Astrocyte of the cerebellum (primary cell): ENCODE measurements around the gene TTC28.
"Not testable (repeated sequence)": the region's sequence is repeated elsewhere in the genome, so short reads cannot be mapped to it uniquely, and the experiment has no call there.

ENCODE experiments used
- DNase-seq: peaks from one replicate; pipeline ENCODE4 v3.0.0-alpha.2; 2011; ENCODE audit warnings: low read depth
- H3K4me3 ChIP-seq: 2 replicates; pipeline ENCODE4 v1.5.1; 2011; ENCODE audit warnings: mild to moderate bottlenecking, low read depth, low read length, moderate library complexity
- in situ Hi-C: cut with HindIII; loops from 2 replicates; pipeline ENCODE4 v1.10.0; 2017; ENCODE audit warnings: low sequenced_read_pairs
- TF ChIP-seq, protein P1 (sequence below): IDR thresholded peaks from 2 replicates; pipeline ENCODE4 v1.5.1; 2012; ENCODE audit warnings: low read length, low read depth, moderate library complexity, mild to moderate bottlenecking; ENCODE audit errors: missing control alignments

Gene TTC28

DNA sequence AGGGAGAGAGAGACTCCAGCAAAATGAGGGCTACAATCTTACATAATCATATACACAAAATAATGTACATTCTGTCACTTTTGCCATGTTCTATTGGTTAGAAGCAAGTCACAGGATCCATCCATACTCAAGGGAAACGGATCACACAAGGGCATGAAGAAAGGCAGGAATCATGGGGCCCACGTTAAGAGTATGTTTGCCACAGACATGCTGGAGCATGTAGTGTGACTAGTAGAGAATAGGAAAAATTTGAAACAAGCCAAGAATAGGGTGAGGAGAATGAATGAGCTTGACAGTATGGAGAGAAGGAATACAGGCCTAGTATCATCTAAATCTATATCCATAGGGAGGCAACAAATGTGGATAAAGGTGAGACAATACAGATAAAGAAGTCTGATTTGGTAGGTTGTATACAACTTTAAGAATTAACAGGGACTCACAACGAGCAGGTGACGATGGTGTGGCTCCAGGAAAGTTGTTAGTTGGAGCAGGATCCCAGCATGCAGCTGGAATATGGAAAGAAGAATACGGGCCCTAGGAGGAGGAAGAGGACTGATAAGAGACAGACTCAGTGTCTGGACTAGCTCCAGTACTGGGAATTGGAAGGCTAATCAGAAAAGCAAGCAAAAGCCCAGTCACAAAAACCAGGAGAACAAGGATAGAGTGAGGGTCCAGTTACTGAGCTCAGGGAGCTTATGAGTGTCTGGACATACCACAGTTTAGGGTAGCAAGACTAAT lies 458.8 kb downstream of the TTC28 start:
- DNase-seq = no peak
- TF ChIP-seq, protein P1, sequence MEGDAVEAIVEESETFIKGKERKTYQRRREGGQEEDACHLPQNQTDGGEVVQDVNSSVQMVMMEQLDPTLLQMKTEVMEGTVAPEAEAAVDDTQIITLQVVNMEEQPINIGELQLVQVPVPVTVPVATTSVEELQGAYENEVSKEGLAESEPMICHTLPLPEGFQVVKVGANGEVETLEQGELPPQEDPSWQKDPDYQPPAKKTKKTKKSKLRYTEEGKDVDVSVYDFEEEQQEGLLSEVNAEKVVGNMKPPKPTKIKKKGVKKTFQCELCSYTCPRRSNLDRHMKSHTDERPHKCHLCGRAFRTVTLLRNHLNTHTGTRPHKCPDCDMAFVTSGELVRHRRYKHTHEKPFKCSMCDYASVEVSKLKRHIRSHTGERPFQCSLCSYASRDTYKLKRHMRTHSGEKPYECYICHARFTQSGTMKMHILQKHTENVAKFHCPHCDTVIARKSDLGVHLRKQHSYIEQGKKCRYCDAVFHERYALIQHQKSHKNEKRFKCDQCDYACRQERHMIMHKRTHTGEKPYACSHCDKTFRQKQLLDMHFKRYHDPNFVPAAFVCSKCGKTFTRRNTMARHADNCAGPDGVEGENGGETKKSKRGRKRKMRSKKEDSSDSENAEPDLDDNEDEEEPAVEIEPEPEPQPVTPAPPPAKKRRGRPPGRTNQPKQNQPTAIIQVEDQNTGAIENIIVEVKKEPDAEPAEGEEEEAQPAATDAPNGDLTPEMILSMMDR = no peak
- H3K4me3 ChIP-seq = no peak overlapping the region
- in situ Hi-C loops = no loop called here

DNA sequence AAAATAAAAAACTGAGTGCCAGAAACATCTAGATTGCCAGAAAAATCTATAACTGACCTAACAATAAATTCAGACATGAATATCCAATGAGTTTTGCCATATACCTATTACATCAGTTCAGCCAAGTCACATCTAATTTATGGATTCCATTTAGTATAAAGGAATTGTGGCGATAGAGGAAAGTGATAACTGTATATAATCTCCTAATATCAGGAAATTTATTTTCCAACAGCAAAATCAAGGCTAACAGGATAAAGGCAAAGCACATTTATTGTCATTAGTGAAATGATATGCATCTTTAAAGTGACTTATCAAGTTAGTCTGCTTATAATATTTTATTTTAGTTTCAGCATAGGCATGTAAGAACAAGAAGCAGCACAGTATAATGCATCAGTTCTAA lies 462.4 kb downstream of the TTC28 start:
- in situ Hi-C loops = no loop called here
- TF ChIP-seq, protein P1 = no peak
- no peak overlapping the region for H3K4me3 ChIP-seq

DNA sequence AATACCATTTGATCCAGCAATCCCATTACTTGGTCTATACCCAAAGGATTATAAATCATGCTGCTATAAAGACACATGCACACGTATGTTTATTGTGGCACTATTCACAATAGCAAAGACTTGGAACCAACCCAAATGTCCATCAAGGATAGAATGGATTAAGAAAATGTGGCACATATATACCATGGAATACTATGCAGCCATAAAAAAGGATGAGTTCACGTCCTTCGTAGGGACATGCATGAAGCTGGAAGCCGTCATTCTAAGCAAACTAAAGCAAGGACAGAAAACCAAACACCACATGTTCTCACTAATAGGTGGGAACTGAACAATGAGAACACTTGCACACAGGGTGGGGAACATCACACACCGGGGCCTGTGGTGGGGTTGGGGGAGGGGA lies 464.9 kb downstream of the TTC28 start:
- DNase-seq, in situ Hi-C loops, H3K4me3 ChIP-seq: not testable (repeated sequence)

More for the DNA sequence above, 462.4 kb downstream of the TTC28 start:
- DNase-seq = no peak

DNA sequence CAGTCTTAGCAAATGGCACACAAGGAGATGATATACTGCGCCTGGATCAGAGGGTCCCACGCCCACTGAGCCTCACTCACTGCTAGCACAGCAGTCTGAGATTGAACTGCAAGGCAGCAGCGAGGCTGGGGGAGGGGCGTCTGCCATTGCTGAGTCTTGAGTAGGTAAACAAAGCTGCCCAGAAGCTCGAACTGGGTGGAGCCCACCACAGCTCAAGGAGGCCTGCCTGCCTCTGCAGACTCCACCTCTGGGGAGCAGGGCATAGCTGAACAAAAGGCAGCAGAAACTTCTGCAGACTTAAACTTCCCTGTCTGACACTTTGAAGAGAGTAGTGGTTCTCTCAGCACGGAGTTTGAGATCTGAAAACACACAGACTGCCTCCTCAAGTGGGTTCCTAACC lies 470.2 kb downstream of the TTC28 start:
- in situ Hi-C loops, DNase-seq, H3K4me3 ChIP-seq: not testable (repeated sequence)

DNA sequence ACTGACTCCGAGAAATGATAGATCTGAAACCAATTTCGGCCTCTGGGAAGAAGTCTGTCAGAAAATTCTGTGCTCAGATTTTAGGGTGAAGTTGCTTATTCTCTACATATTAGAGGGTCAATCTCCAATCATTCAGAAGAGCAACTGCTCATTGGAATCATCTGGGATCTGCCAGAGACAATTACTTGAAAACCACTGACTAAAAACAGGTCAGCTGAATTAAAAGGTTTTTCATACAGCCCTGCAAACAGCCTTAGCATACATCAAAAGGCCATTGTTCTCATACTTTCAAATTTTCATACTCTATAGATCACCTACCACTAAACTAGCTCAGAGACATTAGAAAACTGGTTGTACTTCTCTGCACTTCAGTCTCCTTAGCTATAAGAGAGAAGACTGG lies 470.9 kb downstream of the TTC28 start:
- TF ChIP-seq, protein P1 = no peak
- no peak overlapping the region for H3K4me3 ChIP-seq
- no peak for DNase-seq
- in situ Hi-C loops = no loop called here

DNA sequence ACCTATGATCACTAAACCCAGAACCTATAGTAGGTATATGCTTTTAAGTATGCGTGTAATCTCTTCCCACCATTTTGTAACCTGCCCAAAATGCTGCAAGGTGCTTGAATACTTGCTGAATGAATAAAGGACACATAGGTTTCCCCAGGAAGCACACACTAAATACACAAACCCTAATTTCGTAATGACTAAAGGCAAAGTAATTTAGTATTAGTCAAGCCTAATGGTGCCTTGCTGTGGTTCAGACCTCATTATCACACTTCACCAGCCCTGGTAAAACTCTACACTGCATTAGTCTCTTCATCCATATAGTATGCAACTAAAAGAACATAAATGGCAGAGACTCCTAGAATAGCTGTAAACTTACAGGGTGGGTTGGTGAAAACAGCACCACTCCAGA lies 471.6 kb downstream of the TTC28 start:
- in situ Hi-C loops = no loop called here
- DNase-seq = no peak
- TF ChIP-seq, protein P1 = no peak
- H3K4me3 ChIP-seq = no peak overlapping the region

DNA sequence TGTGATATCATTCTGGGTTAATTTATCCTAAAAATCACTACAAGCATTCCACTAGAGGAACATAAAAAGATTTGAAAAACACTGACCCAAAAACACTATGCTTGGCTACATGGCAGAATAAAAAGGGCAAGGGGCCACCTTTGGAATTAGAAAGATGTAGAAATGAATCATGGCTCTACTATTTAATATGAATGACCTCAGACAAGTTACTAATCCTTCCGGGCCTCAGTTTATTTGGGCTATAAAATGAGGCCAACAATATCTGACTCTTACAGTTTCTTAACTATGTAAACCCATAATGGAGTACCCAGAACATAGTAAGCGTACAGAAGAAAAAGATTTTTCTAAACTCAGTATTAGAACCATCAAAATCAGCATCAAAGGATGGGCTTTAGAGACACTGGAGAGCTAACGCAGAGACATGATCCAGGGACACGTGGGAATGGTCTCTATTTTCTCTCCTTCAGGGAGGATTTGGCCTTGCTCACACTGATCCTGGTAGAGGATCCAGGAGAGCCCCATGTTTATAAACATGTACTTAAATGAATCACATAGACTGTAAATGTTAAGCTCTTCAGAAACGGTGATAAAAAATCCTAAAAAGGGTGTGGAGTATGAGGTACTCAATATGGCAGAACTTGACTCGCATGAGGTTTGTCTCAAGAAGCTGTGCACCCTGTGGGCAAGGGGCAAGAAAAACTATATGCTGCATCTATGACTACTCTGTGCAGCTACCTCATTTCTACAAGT lies 472.2 kb downstream of the TTC28 start:
- TF ChIP-seq, protein P1 = no peak
- no peak for DNase-seq
- in situ Hi-C loops = no loop called here
- no peak overlapping the region for H3K4me3 ChIP-seq
